SK-N-SH treated with all-trans-retinoic acid at 6 μM for 48 hours (cell line): ENCODE data around the gene SCGB3A1.

Experiments
- ATAC-seq: fragments of 200-7000 bp; cut with Tn5 transposase; 3 replicates; pipeline ENCODE4 v1.9.1; 2020; ENCODE audit warnings: mild to moderate bottlenecking, moderate library complexity
- BACH2 ChIP-seq: fragments of 250-450 bp; sonication (Bioruptor Pico); IDR thresholded peaks from 2 replicates; pipeline ENCODE4 v1.9.0; 2021; ENCODE audit warnings: mild to moderate bottlenecking, borderline replicate concordance
- CSDC2 ChIP-seq: fragments of 250-450 bp; sonication (Bioruptor Pico); IDR thresholded peaks from 2 replicates; pipeline ENCODE4 v1.5.0; 2020; ENCODE audit warnings: mild to moderate bottlenecking, moderate library complexity
- ESRRG ChIP-seq: fragments of 250-450 bp; sonication (Bioruptor Pico); IDR thresholded peaks from 2 replicates; pipeline ENCODE4 v1.6.1; 2021; ENCODE audit warnings: mild to moderate bottlenecking
- GLIS3 ChIP-seq: fragments of 250-450 bp; sonication (Bioruptor Pico); IDR thresholded peaks from 2 replicates; pipeline ENCODE4 v1.5.0; 2020; ENCODE audit warnings: mild to moderate bottlenecking, moderate library complexity
- ISL1 ChIP-seq: fragments of 250-450 bp; sonication (Bioruptor Pico); IDR thresholded peaks from 2 replicates; pipeline ENCODE4 v2.1.2; 2022; ENCODE audit warnings: mild to moderate bottlenecking, moderate library complexity
- OSR1 ChIP-seq: fragments of 250-450 bp; sonication (Bioruptor Pico); IDR thresholded peaks from 2 replicates; pipeline ENCODE4 v1.8.0; 2022; ENCODE audit warnings: moderate library complexity, mild to moderate bottlenecking, inconsistent platforms
- SNAI2 ChIP-seq: fragments of 250-450 bp; sonication (Bioruptor Pico); IDR thresholded peaks from 2 replicates; pipeline ENCODE4 v1.5.0; 2020; ENCODE audit warnings: mild to moderate bottlenecking, moderate library complexity
- TCF4 ChIP-seq: fragments of 250-450 bp; sonication (Bioruptor Pico); IDR thresholded peaks from 2 replicates; pipeline ENCODE4 v1.8.0; 2021; ENCODE audit warnings: mild to moderate bottlenecking, moderate library complexity, borderline replicate concordance
- TOX ChIP-seq: fragments of 250-450 bp; sonication (Bioruptor Pico); IDR thresholded peaks from 2 replicates; pipeline ENCODE4 v1.8.0; 2021; ENCODE audit warnings: mild to moderate bottlenecking, moderate library complexity, borderline replicate concordance
- ZC3H10 ChIP-seq: fragments of 250-450 bp; sonication (Bioruptor Pico); IDR thresholded peaks from 2 replicates; pipeline ENCODE4 v1.5.1; 2021; ENCODE audit warnings: mild to moderate bottlenecking, moderate library complexity
- ZFP3 ChIP-seq: fragments of 250-450 bp; sonication (Bioruptor Pico); IDR thresholded peaks from 2 replicates; pipeline ENCODE4 v1.5.0; 2020; ENCODE audit warnings: mild to moderate bottlenecking, moderate library complexity
- ZFP30 ChIP-seq: fragments of 450-650 bp; formaldehyde crosslinking; IDR thresholded peaks from 2 replicates; pipeline ENCODE4 v1.5.0; 2022; ENCODE audit warnings: mild to moderate bottlenecking, moderate library complexity
- ZNF565 ChIP-seq: fragments of 450-650 bp; formaldehyde crosslinking; conservative IDR thresholded peaks from 2 replicates; pipeline ENCODE4 v1.5.0; 2020; ENCODE audit warnings: low read depth, mild to moderate bottlenecking, moderate library complexity
- ZNF70 ChIP-seq: fragments of 450-650 bp; formaldehyde crosslinking; IDR thresholded peaks from 2 replicates; pipeline ENCODE4 v1.5.0; 2020; ENCODE audit warnings: mild to moderate bottlenecking, moderate library complexity
- ZNF8 ChIP-seq: fragments of 450-650 bp; formaldehyde crosslinking; IDR thresholded peaks from 2 replicates; pipeline ENCODE4 v1.5.0; 2020; ENCODE audit warnings: mild to moderate bottlenecking, moderate library complexity
- TF ChIP-seq, protein P1 (sequence below): fragments of 250-450 bp; sonication (Bioruptor Pico); IDR thresholded peaks from 2 replicates; pipeline ENCODE4 v1.8.0; 2020; ENCODE audit warnings: mild to moderate bottlenecking, moderate library complexity, borderline replicate concordance
- TF ChIP-seq, protein P2 (sequence below): fragments of 250-450 bp; sonication (Bioruptor Pico); IDR thresholded peaks from 2 replicates; pipeline ENCODE4 v1.5.1; 2021; ENCODE audit warnings: mild to moderate bottlenecking, moderate library complexity
- TF ChIP-seq, protein P3 (sequence below): fragments of 250-450 bp; sonication (Bioruptor Pico); IDR thresholded peaks from 2 replicates; pipeline ENCODE4 v1.5.1; 2020; ENCODE audit warnings: low read depth, mild to moderate bottlenecking, moderate library complexity
- TF ChIP-seq, protein P4 (sequence below): fragments of 250-450 bp; sonication (Bioruptor Pico); IDR thresholded peaks from 2 replicates; pipeline ENCODE4 v1.5.0; 2020; ENCODE audit warnings: mild to moderate bottlenecking, moderate library complexity

Gene SCGB3A1

DNA sequence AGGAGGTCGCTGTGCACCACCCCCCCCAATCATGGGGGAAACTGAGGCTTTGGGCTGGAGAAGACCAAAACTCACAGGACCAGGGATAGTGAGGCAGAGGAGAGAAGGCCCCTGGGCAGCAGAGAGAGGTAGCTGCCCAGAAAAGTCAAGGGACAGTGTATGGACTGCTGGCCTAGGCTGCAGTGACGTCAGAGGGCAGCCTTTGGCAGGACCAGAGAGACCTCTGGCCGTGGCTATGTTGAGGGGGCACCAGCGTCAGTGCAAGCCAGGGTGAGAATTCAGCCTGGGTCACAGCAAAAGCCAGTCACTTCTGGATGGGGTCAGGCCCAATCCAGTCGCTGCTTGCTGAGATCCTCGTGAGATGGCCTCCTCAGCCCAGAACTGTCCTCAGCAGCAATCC, 31.6 kb upstream of the SCGB3A1 start:
- TF ChIP-seq TOX (CRISPR knock-in tag): no peak
- TF ChIP-seq ZFP30 (CRISPR knock-in tag): no peak
- no peak for TF ChIP-seq GLIS3 (CRISPR knock-in tag)
- no peak for TF ChIP-seq ZNF8 (CRISPR knock-in tag)
- TF ChIP-seq, protein P1, sequence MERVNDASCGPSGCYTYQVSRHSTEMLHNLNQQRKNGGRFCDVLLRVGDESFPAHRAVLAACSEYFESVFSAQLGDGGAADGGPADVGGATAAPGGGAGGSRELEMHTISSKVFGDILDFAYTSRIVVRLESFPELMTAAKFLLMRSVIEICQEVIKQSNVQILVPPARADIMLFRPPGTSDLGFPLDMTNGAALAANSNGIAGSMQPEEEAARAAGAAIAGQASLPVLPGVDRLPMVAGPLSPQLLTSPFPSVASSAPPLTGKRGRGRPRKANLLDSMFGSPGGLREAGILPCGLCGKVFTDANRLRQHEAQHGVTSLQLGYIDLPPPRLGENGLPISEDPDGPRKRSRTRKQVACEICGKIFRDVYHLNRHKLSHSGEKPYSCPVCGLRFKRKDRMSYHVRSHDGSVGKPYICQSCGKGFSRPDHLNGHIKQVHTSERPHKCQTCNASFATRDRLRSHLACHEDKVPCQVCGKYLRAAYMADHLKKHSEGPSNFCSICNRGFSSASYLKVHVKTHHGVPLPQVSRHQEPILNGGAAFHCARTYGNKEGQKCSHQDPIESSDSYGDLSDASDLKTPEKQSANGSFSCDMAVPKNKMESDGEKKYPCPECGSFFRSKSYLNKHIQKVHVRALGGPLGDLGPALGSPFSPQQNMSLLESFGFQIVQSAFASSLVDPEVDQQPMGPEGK (CRISPR knock-in tag): no peak
- TF ChIP-seq, protein P2, sequence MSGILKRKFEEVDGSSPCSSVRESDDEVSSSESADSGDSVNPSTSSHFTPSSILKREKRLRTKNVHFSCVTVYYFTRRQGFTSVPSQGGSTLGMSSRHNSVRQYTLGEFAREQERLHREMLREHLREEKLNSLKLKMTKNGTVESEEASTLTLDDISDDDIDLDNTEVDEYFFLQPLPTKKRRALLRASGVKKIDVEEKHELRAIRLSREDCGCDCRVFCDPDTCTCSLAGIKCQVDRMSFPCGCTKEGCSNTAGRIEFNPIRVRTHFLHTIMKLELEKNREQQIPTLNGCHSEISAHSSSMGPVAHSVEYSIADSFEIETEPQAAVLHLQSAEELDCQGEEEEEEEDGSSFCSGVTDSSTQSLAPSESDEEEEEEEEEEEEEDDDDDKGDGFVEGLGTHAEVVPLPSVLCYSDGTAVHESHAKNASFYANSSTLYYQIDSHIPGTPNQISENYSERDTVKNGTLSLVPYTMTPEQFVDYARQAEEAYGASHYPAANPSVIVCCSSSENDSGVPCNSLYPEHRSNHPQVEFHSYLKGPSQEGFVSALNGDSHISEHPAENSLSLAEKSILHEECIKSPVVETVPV (CRISPR knock-in tag): no peak
- TF ChIP-seq ISL1 (CRISPR knock-in tag): no peak
- TF ChIP-seq TCF4 (CRISPR knock-in tag): no peak
- TF ChIP-seq, protein P3, sequence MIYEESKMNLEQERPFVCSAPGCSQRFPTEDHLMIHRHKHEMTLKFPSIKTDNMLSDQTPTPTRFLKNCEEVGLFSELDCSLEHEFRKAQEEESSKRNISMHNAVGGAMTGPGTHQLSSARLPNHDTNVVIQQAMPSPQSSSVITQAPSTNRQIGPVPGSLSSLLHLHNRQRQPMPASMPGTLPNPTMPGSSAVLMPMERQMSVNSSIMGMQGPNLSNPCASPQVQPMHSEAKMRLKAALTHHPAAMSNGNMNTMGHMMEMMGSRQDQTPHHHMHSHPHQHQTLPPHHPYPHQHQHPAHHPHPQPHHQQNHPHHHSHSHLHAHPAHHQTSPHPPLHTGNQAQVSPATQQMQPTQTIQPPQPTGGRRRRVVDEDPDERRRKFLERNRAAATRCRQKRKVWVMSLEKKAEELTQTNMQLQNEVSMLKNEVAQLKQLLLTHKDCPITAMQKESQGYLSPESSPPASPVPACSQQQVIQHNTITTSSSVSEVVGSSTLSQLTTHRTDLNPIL (CRISPR knock-in tag): no peak
- TF ChIP-seq OSR1 (CRISPR knock-in tag): no peak
- no peak for TF ChIP-seq SNAI2 (CRISPR knock-in tag)
- TF ChIP-seq BACH2 (CRISPR knock-in tag): no peak
- no peak for ATAC-seq

DNA sequence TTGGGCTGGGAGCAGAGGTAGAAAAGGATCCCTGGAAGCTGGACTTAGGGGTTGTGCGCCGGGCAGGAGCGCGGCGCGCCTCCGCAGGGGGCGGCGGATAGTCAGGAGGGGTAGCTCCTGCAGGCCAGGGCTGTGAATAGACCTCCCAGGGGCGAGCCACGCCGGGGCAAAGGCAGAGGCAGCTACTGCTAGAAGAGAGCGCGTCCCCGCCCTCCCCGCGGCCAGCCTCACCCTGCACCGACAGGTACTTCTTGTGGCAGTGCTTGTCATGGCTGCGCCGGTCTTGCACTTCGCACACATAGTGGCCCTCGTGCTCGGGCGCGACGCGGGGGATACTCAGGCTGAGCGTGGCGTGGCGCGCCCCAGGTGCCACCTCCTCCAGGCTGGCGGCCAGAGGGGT, 30.0 kb upstream of the SCGB3A1 start:
- ATAC-seq: no peak

DNA sequence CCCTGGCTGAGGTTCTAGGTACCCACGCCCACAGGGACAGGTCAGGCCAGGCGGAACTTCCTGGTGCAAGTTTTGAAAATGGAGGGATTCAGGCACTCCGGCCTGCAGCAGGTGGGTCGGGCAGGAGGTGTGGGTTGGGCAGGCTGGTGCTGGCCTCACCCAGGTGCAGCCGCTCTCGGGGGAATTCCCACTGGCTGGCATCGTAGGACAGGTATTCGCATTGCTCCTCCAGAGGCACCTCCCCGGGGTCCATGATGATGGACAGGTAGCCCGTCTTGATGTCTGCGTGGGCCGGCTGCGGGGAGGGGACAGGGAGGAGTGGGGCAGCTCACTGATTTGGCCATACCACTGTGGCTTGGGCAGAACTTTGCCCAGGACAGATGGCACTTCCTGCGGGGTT, 28.7 kb upstream of the SCGB3A1 start:
- no peak for ATAC-seq
- no peak for TF ChIP-seq ESRRG (CRISPR knock-in tag)
- TF ChIP-seq TOX (CRISPR knock-in tag): no peak
- TF ChIP-seq GLIS3 (CRISPR knock-in tag): no peak
- TF ChIP-seq ISL1 (CRISPR knock-in tag): no peak
- TF ChIP-seq SNAI2 (CRISPR knock-in tag): no peak
- TF ChIP-seq, protein P3 (CRISPR knock-in tag): no peak
- no peak for TF ChIP-seq ZNF70 (CRISPR knock-in tag)
- no peak for TF ChIP-seq ZFP30 (CRISPR knock-in tag)
- no peak for TF ChIP-seq ZC3H10
- TF ChIP-seq, protein P2 (CRISPR knock-in tag): no peak
- TF ChIP-seq BACH2 (CRISPR knock-in tag): no peak
- TF ChIP-seq ZFP3: no peak
- no peak for TF ChIP-seq ZNF8 (CRISPR knock-in tag)
- TF ChIP-seq, protein P4, sequence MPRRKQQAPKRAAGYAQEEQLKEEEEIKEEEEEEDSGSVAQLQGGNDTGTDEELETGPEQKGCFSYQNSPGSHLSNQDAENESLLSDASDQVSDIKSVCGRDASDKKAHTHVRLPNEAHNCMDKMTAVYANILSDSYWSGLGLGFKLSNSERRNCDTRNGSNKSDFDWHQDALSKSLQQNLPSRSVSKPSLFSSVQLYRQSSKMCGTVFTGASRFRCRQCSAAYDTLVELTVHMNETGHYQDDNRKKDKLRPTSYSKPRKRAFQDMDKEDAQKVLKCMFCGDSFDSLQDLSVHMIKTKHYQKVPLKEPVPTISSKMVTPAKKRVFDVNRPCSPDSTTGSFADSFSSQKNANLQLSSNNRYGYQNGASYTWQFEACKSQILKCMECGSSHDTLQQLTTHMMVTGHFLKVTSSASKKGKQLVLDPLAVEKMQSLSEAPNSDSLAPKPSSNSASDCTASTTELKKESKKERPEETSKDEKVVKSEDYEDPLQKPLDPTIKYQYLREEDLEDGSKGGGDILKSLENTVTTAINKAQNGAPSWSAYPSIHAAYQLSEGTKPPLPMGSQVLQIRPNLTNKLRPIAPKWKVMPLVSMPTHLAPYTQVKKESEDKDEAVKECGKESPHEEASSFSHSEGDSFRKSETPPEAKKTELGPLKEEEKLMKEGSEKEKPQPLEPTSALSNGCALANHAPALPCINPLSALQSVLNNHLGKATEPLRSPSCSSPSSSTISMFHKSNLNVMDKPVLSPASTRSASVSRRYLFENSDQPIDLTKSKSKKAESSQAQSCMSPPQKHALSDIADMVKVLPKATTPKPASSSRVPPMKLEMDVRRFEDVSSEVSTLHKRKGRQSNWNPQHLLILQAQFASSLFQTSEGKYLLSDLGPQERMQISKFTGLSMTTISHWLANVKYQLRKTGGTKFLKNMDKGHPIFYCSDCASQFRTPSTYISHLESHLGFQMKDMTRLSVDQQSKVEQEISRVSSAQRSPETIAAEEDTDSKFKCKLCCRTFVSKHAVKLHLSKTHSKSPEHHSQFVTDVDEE (CRISPR knock-in tag): no peak

More for the DNA sequence above, 30.0 kb upstream of the SCGB3A1 start:
- no peak for TF ChIP-seq ESRRG (CRISPR knock-in tag)
- TF ChIP-seq TOX (CRISPR knock-in tag): no peak
- no peak for TF ChIP-seq OSR1 (CRISPR knock-in tag)
- no peak for TF ChIP-seq TCF4 (CRISPR knock-in tag)
- TF ChIP-seq ZNF565: no peak
- no peak for TF ChIP-seq ZC3H10
- no peak for TF ChIP-seq GLIS3 (CRISPR knock-in tag)
- TF ChIP-seq, protein P1 (CRISPR knock-in tag): no peak
- TF ChIP-seq ZNF70 (CRISPR knock-in tag): no peak
- TF ChIP-seq ZFP3: no peak
- TF ChIP-seq, protein P3 (CRISPR knock-in tag): no peak
- TF ChIP-seq CSDC2 (CRISPR knock-in tag): no peak
